Endodermal cell (in vitro differentiated cells): Measurements from ENCODE around the gene LPIN2. TPM values are rescaled to one million over a fixed set of nuclear protein-coding genes. Genes with fewer than 3 reads are reported as not detected.

Experiments used
- DNase-seq: peaks from one replicate; pipeline ENCODE4 v3.0.0-alpha.2; 2017
- H3K27ac ChIP-seq: 2 replicates; pipeline ENCODE4 v1.5.1; 2013; ENCODE audit warnings: mild to moderate bottlenecking, low read depth, low read length, moderate library complexity
- H3K27me3 ChIP-seq: 2 replicates; pipeline ENCODE4 v1.6.1; 2013; ENCODE audit warnings: mild to moderate bottlenecking, low read length, moderate library complexity; ENCODE audit not compliant: insufficient read depth, control insufficient read depth, poor library complexity, severe bottlenecking
- H3K36me3 ChIP-seq: 2 replicates; pipeline ENCODE4 v1.7.0; 2013; ENCODE audit warnings: mild to moderate bottlenecking, low read length, moderate library complexity; ENCODE audit not compliant: control insufficient read depth, insufficient read depth
- H3K4me1 ChIP-seq: one replicate; pipeline ENCODE4 v1.7.0; 2013; ENCODE audit warnings: low read length; ENCODE audit not compliant: control insufficient read depth, insufficient read depth
- H3K4me3 ChIP-seq: 2 replicates; pipeline ENCODE4 v1.5.1; 2013; ENCODE audit warnings: mild to moderate bottlenecking, low read length, moderate library complexity
- H3K9ac ChIP-seq: 2 replicates; pipeline ENCODE4 v1.6.1; 2013; ENCODE audit warnings: mild to moderate bottlenecking, low read length, moderate library complexity; ENCODE audit not compliant: poor library complexity, severe bottlenecking; ENCODE audit errors: extremely low read depth
- H3K9me3 ChIP-seq: 2 replicates; pipeline ENCODE4 v1.6.1; 2013; ENCODE audit warnings: mild to moderate bottlenecking, low read length, moderate library complexity; ENCODE audit not compliant: control insufficient read depth
- H3K27ac Mint-ChIP-seq: 2 replicates; pipeline ENCODE4 v1.8.0; 2020; ENCODE audit warnings: mixed read lengths
- H3K27me3 Mint-ChIP-seq: 2 replicates; pipeline ENCODE4 v1.8.0; 2021; ENCODE audit warnings: mild to moderate bottlenecking, mixed read lengths; ENCODE audit not compliant: insufficient read depth
- H3K36me3 Mint-ChIP-seq: 2 replicates; pipeline ENCODE4 v1.8.0; 2020; ENCODE audit warnings: low read depth, mixed read lengths
- H3K4me1 Mint-ChIP-seq: 2 replicates; pipeline ENCODE4 v1.8.0; 2020; ENCODE audit warnings: mixed read lengths
- H3K4me3 Mint-ChIP-seq: 2 replicates; pipeline ENCODE4 v1.8.0; 2020; ENCODE audit warnings: mild to moderate bottlenecking, moderate library complexity, mixed read lengths
- H3K9me3 Mint-ChIP-seq: 2 replicates; pipeline ENCODE4 v1.8.0; 2020; ENCODE audit warnings: mild to moderate bottlenecking, mixed read lengths
- CTCF ChIP-seq: fragments of 200-600 bp; sonication (generic); conservative IDR thresholded peaks from 2 replicates; pipeline ENCODE4 v1.5.0; 2021; ENCODE audit warnings: antibody characterized with exemption, mild to moderate bottlenecking
- WGBS, 2 experiments: methylation state at CpG; one replicate each; pipeline versions ENCODE4 v1.1.5 to v1.1.7; 2013; ENCODE audit warnings: missing lambda C conversion rate in 2 of 2, mixed read lengths in 1 of 2; ENCODE audit not compliant: insufficient coverage in 1 of 2, insufficient read length in 1 of 2; 5-methylcytosine and 5-hydroxymethylcytosine counted together
- total RNA-seq, 2 donors: library from RNA; stranded (reverse); fragmentation: NEBNext Ultra II Directional in 1 of 2; extraction: Animal tissue kit (Norgen Biotek cat#: 25700) in 1 of 2; gene quantifications; 2 replicates in 1 of 2; 3 replicates in 1 of 2; pipeline ENCODE4 v1.2.1, GENCODE V29; 2021

The LPIN2 gene
- total RNA-seq, 2 donors from 2014 or later: 22.9 to 31.8 TPM

- peaks cover 28% of the 10 kb centered on the region for H3K4me1 Mint-ChIP-seq
- Histone ChIP-seq H3K4me1 (peaks cover 8% of the 10 kb centered on the region), H3K36me3 (no peaks in the 10 kb centered on the region), H3K9me3 (no peaks in the 10 kb centered on the region), H3K27ac (no peak overlapping the region), H3K27me3 (peaks cover 13% of the 10 kb centered on the region), H3K9ac (no peak overlapping the region), H3K4me3 (no peak overlapping the region)
- WGBS, 2 experiments: 78 to 88% methylated on average over 1 to 4 of the region's 4 CpGs
- no peak for TF ChIP-seq CTCF
- peaks cover 4% of the 10 kb centered on the region for H3K27me3 Mint-ChIP-seq
- no peaks in the 10 kb centered on the region for H3K9me3 Mint-ChIP-seq
- no peak overlapping the region for H3K4me3 Mint-ChIP-seq
- H3K27ac Mint-ChIP-seq: no peak overlapping the region
- H3K36me3 Mint-ChIP-seq: no peaks in the 10 kb centered on the region
- no peak for DNase-seq
These were observed 2.3 kb upstream of the LPIN2 start for GRCh38 chr18:3015204-3015592.

DNA sequence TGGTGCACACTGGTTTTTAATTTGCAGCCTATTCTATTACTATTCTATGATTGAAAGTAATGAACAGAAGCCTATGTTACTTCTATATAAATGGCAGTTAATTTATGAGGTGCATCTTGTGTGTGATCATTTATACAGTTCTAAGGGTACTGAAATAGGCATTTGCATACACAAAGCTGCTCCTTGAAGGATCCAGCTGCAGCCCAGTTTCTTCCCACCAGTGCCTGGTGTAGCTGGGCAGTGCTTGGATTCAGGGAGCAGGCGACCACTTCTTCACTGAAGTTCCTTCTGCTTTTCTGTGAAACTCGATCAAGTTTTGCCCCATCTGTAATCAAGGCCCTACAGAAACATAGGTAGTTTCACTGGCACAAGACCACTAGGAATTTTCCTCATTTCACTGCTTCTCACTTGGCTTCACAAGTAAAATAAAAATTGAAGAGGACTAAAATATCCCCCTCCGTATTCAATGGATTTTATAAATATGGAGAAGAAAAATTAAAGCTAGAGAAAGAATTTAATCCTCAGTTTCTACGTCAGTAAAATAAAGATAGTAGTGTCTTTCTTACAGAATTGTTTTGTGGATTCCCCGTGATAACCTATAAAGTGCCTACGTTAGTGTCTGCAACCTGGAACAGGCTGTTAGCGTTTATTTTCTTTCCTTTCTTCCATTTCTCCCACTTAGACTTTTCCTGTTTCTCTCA, 1.7 kb upstream of the LPIN2 start:
- Mint-ChIP-seq H3K4me3 (no peak overlapping the region), H3K27me3 (peaks cover 4% of the 10 kb centered on the region), H3K36me3 (peaks cover 3% of the 10 kb centered on the region), H3K4me1 (peaks cover 30% of the 10 kb centered on the region), H3K9me3 (no peaks in the 10 kb centered on the region), H3K27ac (no peak overlapping the region)
- Histone ChIP-seq H3K4me1 (peaks cover 11% of the 10 kb centered on the region), H3K4me3 (no peak overlapping the region), H3K36me3 (peaks cover 4% of the 10 kb centered on the region), H3K9me3 (no peaks in the 10 kb centered on the region), H3K27ac (no peak overlapping the region), H3K9ac (no peak overlapping the region), H3K27me3 (peaks cover 19% of the 10 kb centered on the region)
- WGBS, 2 experiments: 89 to 90% methylated on average over 5 to 7 of the region's 7 CpGs
- TF ChIP-seq CTCF: no peak
- no peak for DNase-seq

GRCh38 chr18:3012136-3013023, 564 bp downstream of the LPIN2 start:
- peaks cover 17% of the 10 kb centered on the region for H3K36me3 Mint-ChIP-seq

More at GRCh38 chr18:3012136-3013023, 564 bp downstream of the LPIN2 start:
- Histone ChIP-seq H3K9me3 (no peaks in the 10 kb centered on the region), H3K27ac (peak overlapping the region; percentile 92), H3K4me3 (peak overlapping the region; percentile 86), H3K27me3 (peaks cover 20% of the 10 kb centered on the region), H3K36me3 (peaks cover 19% of the 10 kb centered on the region), H3K4me1 (peaks cover 11% of the 10 kb centered on the region), H3K9ac (peak overlapping the region; percentile 58)
- DNase-seq: peak; percentile 74
- TF ChIP-seq CTCF: no peak
- H3K27me3 Mint-ChIP-seq: peaks cover 4% of the 10 kb centered on the region
- H3K27ac Mint-ChIP-seq: peak overlapping the region; percentile 88
- peaks cover 30% of the 10 kb centered on the region for H3K4me1 Mint-ChIP-seq
- H3K9me3 Mint-ChIP-seq: no peaks in the 10 kb centered on the region
- 2 to 10% methylated on average over 6 to 78 of the region's 78 CpGs for WGBS, 2 experiments
- H3K4me3 Mint-ChIP-seq: peak overlapping the region; percentile 84
